ENCODE results near the gene FGF9.

GRCh38 chr13:21738630-21739029 is 67.8 kb downstream of the FGF9 start:
- TF ChIP-seq CTCF (IDR thresholded peaks at IDR 0.05) (no peak), FOXK1 (CRISPR knock-in tag; IDR thresholded peaks at IDR 0.05) (no peak), CREM (CRISPR knock-in tag; IDR thresholded peaks at IDR 0.05) (no peak), RELA (CRISPR knock-in tag; IDR thresholded peaks at IDR 0.05; ENCODE audit: borderline replicate concordance) (no peak), ESRRA (CRISPR knock-in tag; IDR thresholded peaks at IDR 0.05; ENCODE audit: borderline replicate concordance) (no peak), CREB1 (CRISPR knock-in tag; IDR thresholded peaks at IDR 0.05) (no peak), FOXJ3 (CRISPR knock-in tag; IDR thresholded peaks at IDR 0.05; ENCODE audit: borderline replicate concordance) (no peak)
- TF ChIP-seq, protein P1, sequence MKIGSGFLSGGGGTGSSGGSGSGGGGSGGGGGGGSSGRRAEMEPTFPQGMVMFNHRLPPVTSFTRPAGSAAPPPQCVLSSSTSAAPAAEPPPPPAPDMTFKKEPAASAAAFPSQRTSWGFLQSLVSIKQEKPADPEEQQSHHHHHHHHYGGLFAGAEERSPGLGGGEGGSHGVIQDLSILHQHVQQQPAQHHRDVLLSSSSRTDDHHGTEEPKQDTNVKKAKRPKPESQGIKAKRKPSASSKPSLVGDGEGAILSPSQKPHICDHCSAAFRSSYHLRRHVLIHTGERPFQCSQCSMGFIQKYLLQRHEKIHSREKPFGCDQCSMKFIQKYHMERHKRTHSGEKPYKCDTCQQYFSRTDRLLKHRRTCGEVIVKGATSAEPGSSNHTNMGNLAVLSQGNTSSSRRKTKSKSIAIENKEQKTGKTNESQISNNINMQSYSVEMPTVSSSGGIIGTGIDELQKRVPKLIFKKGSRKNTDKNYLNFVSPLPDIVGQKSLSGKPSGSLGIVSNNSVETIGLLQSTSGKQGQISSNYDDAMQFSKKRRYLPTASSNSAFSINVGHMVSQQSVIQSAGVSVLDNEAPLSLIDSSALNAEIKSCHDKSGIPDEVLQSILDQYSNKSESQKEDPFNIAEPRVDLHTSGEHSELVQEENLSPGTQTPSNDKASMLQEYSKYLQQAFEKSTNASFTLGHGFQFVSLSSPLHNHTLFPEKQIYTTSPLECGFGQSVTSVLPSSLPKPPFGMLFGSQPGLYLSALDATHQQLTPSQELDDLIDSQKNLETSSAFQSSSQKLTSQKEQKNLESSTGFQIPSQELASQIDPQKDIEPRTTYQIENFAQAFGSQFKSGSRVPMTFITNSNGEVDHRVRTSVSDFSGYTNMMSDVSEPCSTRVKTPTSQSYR (CRISPR knock-in tag; IDR thresholded peaks at IDR 0.05) = no peak
